Measurements from ENCODE around the gene OTOG.

The OTOG gene

DNA sequence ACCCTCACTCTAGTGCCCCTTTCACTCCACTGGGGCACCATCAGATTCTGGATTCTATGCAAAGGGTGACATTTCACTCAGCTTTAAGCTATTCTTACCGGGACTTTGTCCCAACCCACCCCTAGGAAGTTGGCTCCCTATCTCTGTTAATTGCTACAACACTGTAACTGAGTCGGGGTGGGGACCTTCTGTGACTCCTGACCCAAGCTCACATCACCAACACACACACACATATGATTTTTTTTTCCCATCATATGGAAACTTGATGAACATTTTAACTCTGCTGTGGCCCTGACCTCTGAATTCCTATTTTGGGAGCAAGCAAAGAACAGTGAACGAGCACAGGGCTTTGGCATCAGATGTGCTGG lies 19.4 kb upstream of the OTOG start:
- H3K9ac ChIP-seq: no peak overlapping the region
- no peaks in the 10 kb centered on the region; the same call in 1 of the 2 replicates for H3K27me3 ChIP-seq (ENCODE audit: insufficient read depth, low read depth)
- H3K4me3 ChIP-seq (IDR thresholded peaks at IDR 0.05; ENCODE audit: insufficient read depth, low read depth, low read length): no peak overlapping the region
- H3K36me3 ChIP-seq (ENCODE audit: insufficient read depth): no peaks in the 10 kb centered on the region
- no peaks in the 10 kb centered on the region for H4K20me1 ChIP-seq (ENCODE audit: insufficient read depth)
- H3K4me1 ChIP-seq (ENCODE audit: low read depth, poor library complexity, severe bottlenecking): no peaks in the 10 kb centered on the region
- H3K4me2 ChIP-seq: no peak overlapping the region
- H3K79me2 ChIP-seq (ENCODE audit: insufficient read depth, low read depth): no peaks in the 10 kb centered on the region
- H2AFZ ChIP-seq (ENCODE audit: low read depth): no peak overlapping the region
- H3K27ac ChIP-seq: no peak overlapping the region
- TF ChIP-seq, protein P1, sequence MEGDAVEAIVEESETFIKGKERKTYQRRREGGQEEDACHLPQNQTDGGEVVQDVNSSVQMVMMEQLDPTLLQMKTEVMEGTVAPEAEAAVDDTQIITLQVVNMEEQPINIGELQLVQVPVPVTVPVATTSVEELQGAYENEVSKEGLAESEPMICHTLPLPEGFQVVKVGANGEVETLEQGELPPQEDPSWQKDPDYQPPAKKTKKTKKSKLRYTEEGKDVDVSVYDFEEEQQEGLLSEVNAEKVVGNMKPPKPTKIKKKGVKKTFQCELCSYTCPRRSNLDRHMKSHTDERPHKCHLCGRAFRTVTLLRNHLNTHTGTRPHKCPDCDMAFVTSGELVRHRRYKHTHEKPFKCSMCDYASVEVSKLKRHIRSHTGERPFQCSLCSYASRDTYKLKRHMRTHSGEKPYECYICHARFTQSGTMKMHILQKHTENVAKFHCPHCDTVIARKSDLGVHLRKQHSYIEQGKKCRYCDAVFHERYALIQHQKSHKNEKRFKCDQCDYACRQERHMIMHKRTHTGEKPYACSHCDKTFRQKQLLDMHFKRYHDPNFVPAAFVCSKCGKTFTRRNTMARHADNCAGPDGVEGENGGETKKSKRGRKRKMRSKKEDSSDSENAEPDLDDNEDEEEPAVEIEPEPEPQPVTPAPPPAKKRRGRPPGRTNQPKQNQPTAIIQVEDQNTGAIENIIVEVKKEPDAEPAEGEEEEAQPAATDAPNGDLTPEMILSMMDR (conservative IDR thresholded peaks at IDR 0.05; ENCODE audit: low read depth, low read length): no peak

- Histone ChIP-seq H3K79me2 (ENCODE audit: insufficient read depth, low read depth) (no peaks in the 10 kb centered on the region), H3K27me3 (ENCODE audit: insufficient read depth, low read depth) (no peaks in the 10 kb centered on the region; the same call in 1 of the 2 replicates), H3K4me2 (no peak overlapping the region), H3K27ac (no peak overlapping the region), H3K4me1 (ENCODE audit: low read depth, poor library complexity, severe bottlenecking) (no peaks in the 10 kb centered on the region), H3K36me3 (ENCODE audit: insufficient read depth) (no peaks in the 10 kb centered on the region), H4K20me1 (ENCODE audit: insufficient read depth) (no peaks in the 10 kb centered on the region), H3K9ac (no peak overlapping the region), H3K4me3 (IDR thresholded peaks at IDR 0.05; ENCODE audit: insufficient read depth, low read depth, low read length) (no peak overlapping the region), H2AFZ (ENCODE audit: low read depth) (no peak overlapping the region)
- TF ChIP-seq, protein P1 (conservative IDR thresholded peaks at IDR 0.05; ENCODE audit: low read depth, low read length): peak; percentile 82
Measured at GRCh38 chr11:17528181-17528691, 18.8 kb upstream of the OTOG start.

DNA sequence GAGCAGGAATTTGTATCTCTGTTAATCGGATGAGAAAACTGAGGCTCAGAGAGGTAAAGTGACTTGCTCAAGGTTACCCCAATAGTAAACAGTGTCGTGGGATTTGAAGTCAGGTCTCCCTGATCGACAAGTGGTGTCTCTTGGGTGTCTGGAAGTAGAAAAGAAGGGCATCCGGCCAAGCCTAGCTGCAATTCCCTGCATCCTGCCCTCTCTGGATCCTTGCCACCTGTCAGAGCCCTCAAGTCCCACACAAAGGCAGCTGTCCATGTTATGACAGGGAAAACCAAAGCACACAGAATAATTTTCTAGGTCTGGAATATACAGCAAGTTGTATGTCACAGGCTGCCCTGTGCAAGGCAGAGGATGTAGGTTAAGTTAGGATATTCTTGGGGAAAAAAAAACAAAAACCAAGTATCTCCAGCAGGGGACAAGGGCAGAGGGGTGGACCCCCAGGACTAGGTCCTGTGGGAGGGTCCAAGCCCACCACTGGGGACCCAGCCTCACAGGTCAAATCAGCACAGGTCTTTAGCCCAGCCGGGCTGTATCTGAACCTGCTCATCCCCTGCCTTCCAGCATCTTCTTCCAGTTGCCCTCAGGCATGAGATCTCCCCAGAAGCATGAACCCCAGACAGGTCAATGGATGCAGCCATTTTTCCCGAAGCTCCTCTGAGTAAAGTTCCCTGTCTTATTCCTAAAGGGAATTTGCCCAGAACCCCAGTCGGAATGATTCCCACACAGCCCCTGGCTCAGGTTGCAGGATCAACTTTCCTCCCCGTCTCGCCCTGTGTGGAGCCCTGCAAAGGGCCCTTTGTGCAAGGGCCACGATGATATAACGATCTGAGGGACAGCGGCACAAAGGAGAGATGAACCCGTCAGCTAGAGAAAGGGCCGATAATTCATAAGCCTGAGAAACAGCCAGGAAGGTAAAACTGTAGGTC lies 17.9 kb upstream of the OTOG start:
- no peak overlapping the region for H3K27ac ChIP-seq
- H3K27me3 ChIP-seq (ENCODE audit: insufficient read depth, low read depth): no peaks in the 10 kb centered on the region; the same call in 1 of the 2 replicates
- H2AFZ ChIP-seq (ENCODE audit: low read depth): no peak overlapping the region
- H3K79me2 ChIP-seq (ENCODE audit: insufficient read depth, low read depth): no peaks in the 10 kb centered on the region
- no peak overlapping the region for H3K9ac ChIP-seq
- no peak overlapping the region for H3K4me3 ChIP-seq (IDR thresholded peaks at IDR 0.05; ENCODE audit: insufficient read depth, low read depth, low read length)
- no peaks in the 10 kb centered on the region for H3K36me3 ChIP-seq (ENCODE audit: insufficient read depth)
- H4K20me1 ChIP-seq (ENCODE audit: insufficient read depth): no peaks in the 10 kb centered on the region
- no peaks in the 10 kb centered on the region for H3K4me1 ChIP-seq (ENCODE audit: low read depth, poor library complexity, severe bottlenecking)
- TF ChIP-seq, protein P1 (conservative IDR thresholded peaks at IDR 0.05; ENCODE audit: low read depth, low read length): no peak
- no peak overlapping the region for H3K4me2 ChIP-seq

DNA sequence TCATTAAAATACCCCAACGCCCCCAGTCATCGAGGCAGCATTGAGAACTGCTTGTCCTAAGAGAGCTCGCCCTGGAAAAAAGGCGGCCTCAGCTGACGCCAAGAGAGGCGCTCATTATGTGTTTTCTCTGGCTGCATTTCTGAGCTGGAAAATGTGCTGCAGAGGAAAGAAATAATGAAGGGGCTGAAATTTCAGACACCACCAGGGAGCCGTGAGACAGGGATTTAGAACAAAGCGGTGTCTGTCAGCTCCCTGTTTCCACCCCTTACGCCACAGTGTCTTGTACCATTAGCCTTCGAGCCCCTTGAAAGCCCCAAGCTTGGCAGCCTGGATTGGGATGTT lies 17.2 kb upstream of the OTOG start:
- Histone ChIP-seq H3K36me3 (ENCODE audit: insufficient read depth) (no peaks in the 10 kb centered on the region), H4K20me1 (ENCODE audit: insufficient read depth) (no peaks in the 10 kb centered on the region), H3K27me3 (ENCODE audit: insufficient read depth, low read depth) (no peaks in the 10 kb centered on the region; the same call in 1 of the 2 replicates), H3K79me2 (ENCODE audit: insufficient read depth, low read depth) (no peaks in the 10 kb centered on the region), H3K4me1 (ENCODE audit: low read depth, poor library complexity, severe bottlenecking) (no peaks in the 10 kb centered on the region), H3K9ac (no peak overlapping the region), H3K27ac (no peak overlapping the region), H3K4me3 (IDR thresholded peaks at IDR 0.05; ENCODE audit: insufficient read depth, low read depth, low read length) (no peak overlapping the region), H2AFZ (ENCODE audit: low read depth) (no peak overlapping the region), H3K4me2 (no peak overlapping the region)
- TF ChIP-seq, protein P1 (conservative IDR thresholded peaks at IDR 0.05; ENCODE audit: low read depth, low read length): no peak

All from KMS-11 (cell line).